Lung (tissue), 5 donors: ENCODE measurements around the gene RBM28. TPM values are rescaled to one million over a fixed set of nuclear protein-coding genes. Genes with fewer than 3 reads are reported as not detected.

ENCODE experiments used
- polyA plus RNA-seq, 2 donors: library from polyadenylated mRNA; stranded (reverse); fragments of 200-250 nt; gene quantifications; one replicate each; pipeline ENCODE4 v1.2.1, GENCODE V29; 2013
- small RNA-seq: library from RNA; depleted of rRNA; stranded (forward); fragments of <200 nt; gene quantifications from one replicate; pipeline ENCODE3, GENCODE V24; 2014; ENCODE audit warnings: low replicate concordance
- total RNA-seq, 2 donors: library from RNA; depleted of rRNA in 1 of 2; stranded (reverse); fragments of >200 nt in 1 of 2; gene quantifications; one replicate each; pipeline ENCODE4 v1.2.1, GENCODE V29; 2014 to 2021
- donor health status: Bipolar disorder and iron deficiency.
- donor health status: healthy.
- donor health status: DM: yes; HTN: yes; CAD: no.

The RBM28 gene
- total and polyA plus RNA-seq, 4 donors, result 18.8 to 44.7 (median 27.2) TPM

Small RNA genes lying within 50 kb of the gene (small RNA-seq; reads per million reads assigned to genes)
- gene RNU7-27P, result not detected

Other genes with a start within 250 kb of the RBM28 start
- gene LEP, start 102.6 kb downstream of the RBM28 start, total RNA-seq, result 1 to 10 TPM in 1 of 2 donors, not detected in 1; 1.3 TPM
- under 1 TPM in 1 of 2 donors, not detected in 1; 0.37 TPM for gene LEP, start 102.6 kb downstream of the RBM28 start, polyA plus RNA-seq
- 1 to 10 TPM in 1 of 2 donors, under 1 TPM in 1; 0.82 to 1.3 TPM for gene PRRT4, start 17.8 kb upstream of the RBM28 start, total RNA-seq
- under 1 TPM; 0.12 to 0.35 TPM for gene PRRT4, start 17.8 kb upstream of the RBM28 start, polyA plus RNA-seq
- 10 to 100 TPM; 25.9 to 86.6 TPM for gene IMPDH1, start 66.1 kb upstream of the RBM28 start, total RNA-seq
- gene IMPDH1, start 66.1 kb upstream of the RBM28 start, polyA plus RNA-seq, result 100 to 1,000 TPM in 1 of 2 donors, 10 to 100 TPM in 1; 37.1 to 136 TPM
- gene HILPDA, start 112.0 kb upstream of the RBM28 start, total RNA-seq, result 10 to 100 TPM; 12.5 to 61.9 TPM
- 10 to 100 TPM in 1 of 2 donors, 1 to 10 TPM in 1; 6.6 to 13.9 TPM for gene HILPDA, start 112.0 kb upstream of the RBM28 start, polyA plus RNA-seq
- 10 to 100 TPM; 19.2 to 25.0 TPM for gene METTL2B, start 132.8 kb upstream of the RBM28 start, total RNA-seq
- gene METTL2B, start 132.8 kb upstream of the RBM28 start, polyA plus RNA-seq, result 10 to 100 TPM; 11.5 to 12.4 TPM